Measurements from ENCODE around the gene GPRC5C. TPM values are rescaled to one million over a fixed set of nuclear protein-coding genes. Genes with fewer than 3 reads are reported as not detected.

GPRC5C gene
- total and polyA plus RNA-seq, 9 of the 15 experiments (the other 6 are each of a cell fraction or from before 2014, with no cell fraction given), result 0.28 to 9.0 (median 4.1) TPM

GRCh38 chr17:74457146-74457819 lies 25.4 kb downstream of the GPRC5C start (continued):
- TF ChIP-seq ZNF449 (CRISPR knock-in tag; IDR thresholded peaks at IDR 0.05) (no peak), USF1 (CRISPR knock-in tag; IDR thresholded peaks at IDR 0.05) (no peak), ZNF124 (CRISPR knock-in tag; IDR thresholded peaks at IDR 0.05) (no peak), HINFP (tag; conservative IDR thresholded peaks at IDR 0.05; ENCODE audit: low read depth) (peak; percentile 96), HMBOX1 (IDR thresholded peaks at IDR 0.05) (no peak), GMEB1 (CRISPR knock-in tag; IDR thresholded peaks at IDR 0.05) (no peak), HMGXB4 (CRISPR knock-in tag; IDR thresholded peaks at IDR 0.05) (no peak), ZHX1 (conservative IDR thresholded peaks at IDR 0.05; ENCODE audit: low read length) (no peak), MTA1 (IDR thresholded peaks at IDR 0.05; ENCODE audit: borderline replicate concordance) (no peak), HBP1 (CRISPR knock-in tag; IDR thresholded peaks at IDR 0.05) (no peak), ZNF134 (CRISPR knock-in tag; conservative IDR thresholded peaks at IDR 0.05) (peak; percentile 48; the same call in 1 of the 2 replicates), RFX7 (CRISPR knock-in tag; IDR thresholded peaks at IDR 0.05) (no peak), HCFC1 (IDR thresholded peaks at IDR 0.05; ENCODE audit: low read depth, low read length) (peak; percentile 27; the same call in 1 of the 2 replicates), SREBF1 (IDR thresholded peaks at IDR 0.05; ENCODE audit: borderline replicate concordance, low read depth, low read length) (no peak)
